Caco-2 (cell line): Measurements from ENCODE around the gene UCN2. TPM values are rescaled to one million over a fixed set of nuclear protein-coding genes. Genes with fewer than 3 reads are reported as not detected.

Experiments used
- BruUV-seq: library from RNA; stranded (reverse); fragments of 400-500 nt; replicated peaks from 2 replicates; lab custom pipeline; 2021; lab: Mats Ljungman, UMichigan
- CTCF ChIA-PET: fragments of 300-600 bp; sonication (Branson Sonifier 250); formaldehyde crosslinking; loops from one replicate; lab custom pipeline; 2022; ENCODE audit warnings: antibody characterized with exemption; lab: Charles Lee
- POLR2A ChIA-PET: fragments of 300-600 bp; sonication (Branson Sonifier 250); formaldehyde crosslinking; loops from one replicate; lab custom pipeline; 2022; ENCODE audit warnings: antibody characterized with exemption; lab: Charles Lee
- DNase-seq, 2 experiments: peaks; one replicate each; pipeline versions ENCODE4 v3.0.0 to v3.0.0-alpha.2; 2020 to 2022
- H3K27me3 ChIP-seq: replicated peaks from 2 replicates; pipeline ENCODE4 v1.6.0; 2011; ENCODE audit warnings: low read length; ENCODE audit not compliant: control insufficient read depth, insufficient read depth
- H3K36me3 ChIP-seq: 2 replicates; pipeline ENCODE4 v1.5.1; 2011; ENCODE audit warnings: low read length; ENCODE audit not compliant: control insufficient read depth, insufficient read depth
- H3K4me1 ChIP-seq: fragments of 250-450 bp; sonication (Bioruptor Pico); 2 replicates; pipeline ENCODE4 v1.5.1; 2020; ENCODE audit warnings: mild to moderate bottlenecking
- H3K4me3 ChIP-seq: 2 replicates; pipeline ENCODE4 v1.5.1; 2011; ENCODE audit warnings: low read depth, mild to moderate bottlenecking, control low read depth, low read length
- H3K9me3 ChIP-seq: fragments of 250-450 bp; sonication (Bioruptor Pico); 2 replicates; pipeline ENCODE4 v1.5.1; 2020; ENCODE audit warnings: mild to moderate bottlenecking, moderate library complexity
- H3K27ac Mint-ChIP-seq: one replicate; pipeline ENCODE4 v1.8.0; 2022; ENCODE audit warnings: mixed read lengths; ENCODE audit not compliant: unreplicated experiment
- H3K27me3 Mint-ChIP-seq: one replicate; pipeline ENCODE4 v1.8.0; 2022; ENCODE audit warnings: mixed read lengths; ENCODE audit not compliant: insufficient read depth, unreplicated experiment
- H3K36me3 Mint-ChIP-seq: one replicate; pipeline ENCODE4 v1.8.0; 2022; ENCODE audit warnings: mild to moderate bottlenecking, mixed read lengths; ENCODE audit not compliant: insufficient read depth, unreplicated experiment
- H3K4me1 Mint-ChIP-seq: one replicate; pipeline ENCODE4 v1.8.0; 2022; ENCODE audit warnings: low read depth, mixed read lengths; ENCODE audit not compliant: unreplicated experiment
- H3K4me3 Mint-ChIP-seq: one replicate; pipeline ENCODE4 v1.8.0; 2022; ENCODE audit warnings: mild to moderate bottlenecking, moderate library complexity, mixed read lengths; ENCODE audit not compliant: unreplicated experiment
- H3K9me3 Mint-ChIP-seq: one replicate; pipeline ENCODE4 v1.8.0; 2022; ENCODE audit warnings: mixed read lengths; ENCODE audit not compliant: unreplicated experiment
- CTCF ChIP-seq, 2 experiments: fragments of 200-600 bp in 1 of 2; IDR thresholded peaks; 1 replicate in 1 of 2; 2 replicates in 1 of 2; pipeline versions ENCODE4 v1.5.1 to v1.8.0; 2011 to 2022; ENCODE audit warnings: antibody characterized with exemption in 1 of 2, control low read depth in 1 of 2, inconsistent platforms in 1 of 2, low read depth in 1 of 2, low read length in 1 of 2, mild to moderate bottlenecking in 1 of 2, moderate library complexity in 1 of 2; ENCODE audit not compliant: insufficient read depth in 1 of 2, severe bottlenecking in 1 of 2, unreplicated experiment in 1 of 2
- intact Hi-C: fragments of 100-400 bp; cut with micrococcal nuclease; formaldehyde crosslinking; loops from one replicate; pipeline ENCODE4 v1.10.0; 2022; ENCODE audit not compliant: unreplicated experiment
- total RNA-seq: library from RNA; stranded (reverse); gene quantifications from 2 replicates; pipeline ENCODE4 v1.2.3, GENCODE V29; 2022

UCN2 gene
- total RNA-seq, 1 experiment from 2014 or later, result 0.54 TPM

GRCh38 chr3:48548126-48548525 lies 15.5 kb downstream of the UCN2 start:
- no peaks in the 10 kb centered on the region; the same call in none of the 2 replicates for H3K36me3 ChIP-seq
- H3K9me3 ChIP-seq, result no peaks in the 10 kb centered on the region
- Mint-ChIP-seq H3K27ac (no peak overlapping the region), H3K4me1 (peaks cover 11% of the 10 kb centered on the region), H3K9me3 (no peaks in the 10 kb centered on the region), H3K36me3 (peaks cover 10% of the 10 kb centered on the region), H3K4me3 (no peak overlapping the region), H3K27me3 (no peaks in the 10 kb centered on the region)
- no peak overlapping the region for H3K4me3 ChIP-seq
- peaks cover 16% of the 10 kb centered on the region for H3K4me1 ChIP-seq
- ChIA-PET POLR2A (no interaction called here), CTCF (interaction anchor here (1.2 to 2.9 kb wide), 4 partner anchors 9 to 147 kb away, joined by 4 to 23 read pairs (median 8); partner anchors contain the start of gene PFKFB4)
- TF ChIP-seq CTCF (IDR thresholded peaks at IDR 0.05; ENCODE audit: insufficient read depth in 1 of 2, low read depth in 1 of 2, low read length in 1 of 2, severe bottlenecking in 1 of 2, unreplicated experiment in 1 of 2), result no peak
- BruUV-seq, result no TSS peak
- no peak for DNase-seq
- no peaks in the 10 kb centered on the region for H3K27me3 ChIP-seq
- intact Hi-C loops, result loop anchor here (1.0 to 5.0 kb wide), 3 partner anchors 76 to 276 kb away; no protein-coding TSS in a partner anchor

DNA sequence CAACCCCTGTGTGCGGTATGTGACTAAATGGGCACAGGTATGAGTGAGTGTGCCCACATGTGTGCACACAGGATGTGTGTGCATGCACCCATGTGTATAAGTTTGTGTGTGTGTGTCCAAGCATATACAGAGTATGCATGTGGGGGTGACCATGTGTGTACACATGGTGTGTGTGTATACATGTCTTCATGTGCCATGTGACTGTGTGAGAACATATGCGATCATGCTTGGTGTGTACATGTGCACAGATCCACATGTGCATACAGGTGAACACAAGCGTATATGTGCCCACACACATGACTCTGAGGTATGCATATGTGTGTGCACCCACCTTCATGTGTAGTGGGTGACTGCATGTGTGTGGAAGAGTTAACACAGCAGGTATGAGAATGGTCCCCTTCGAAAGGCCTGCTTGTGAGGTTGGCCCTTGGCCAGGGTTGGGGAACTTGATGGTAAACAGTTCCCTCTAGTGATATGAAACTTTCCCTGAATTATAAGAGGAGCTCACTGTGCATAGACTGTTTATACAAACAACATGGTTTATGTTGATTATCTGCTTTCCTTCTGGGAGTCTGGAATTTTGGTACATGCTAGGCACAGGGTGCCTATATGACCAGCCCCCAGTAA lies 17.3 kb downstream of the UCN2 start:
- CTCF ChIA-PET, result interaction anchor here (2.0 kb wide), 1 partner anchor 73 kb away, joined by 7 read pairs; no protein-coding TSS in a partner anchor
- no peaks in the 10 kb centered on the region for H3K27me3 Mint-ChIP-seq
- H3K4me3 Mint-ChIP-seq, result no peak overlapping the region
- Histone ChIP-seq H3K27me3 (no peaks in the 10 kb centered on the region), H3K36me3 (no peaks in the 10 kb centered on the region; the same call in none of the 2 replicates), H3K4me1 (no peaks in the 10 kb centered on the region), H3K4me3 (no peak overlapping the region), H3K9me3 (no peaks in the 10 kb centered on the region)
- DNase-seq, result no peak
- intact Hi-C loops, result loop anchor here (5.0 kb wide), 1 partner anchor 274 kb away; no protein-coding TSS in a partner anchor
- no peaks in the 10 kb centered on the region for H3K4me1 Mint-ChIP-seq
- no peak for TF ChIP-seq CTCF (IDR thresholded peaks at IDR 0.05; ENCODE audit: insufficient read depth in 1 of 2, low read depth in 1 of 2, low read length in 1 of 2, severe bottlenecking in 1 of 2, unreplicated experiment in 1 of 2)
- peaks cover 11% of the 10 kb centered on the region for H3K36me3 Mint-ChIP-seq
- POLR2A ChIA-PET, result no interaction called here
- H3K27ac Mint-ChIP-seq, result no peak overlapping the region
- no peaks in the 10 kb centered on the region for H3K9me3 Mint-ChIP-seq
- BruUV-seq, result no TSS peak

- no peaks in the 10 kb centered on the region for H3K27me3 ChIP-seq
- Mint-ChIP-seq H3K36me3 (peaks cover 11% of the 10 kb centered on the region), H3K4me3 (no peak overlapping the region), H3K27me3 (no peaks in the 10 kb centered on the region), H3K27ac (no peak overlapping the region), H3K4me1 (no peaks in the 10 kb centered on the region), H3K9me3 (no peaks in the 10 kb centered on the region)
- H3K9me3 ChIP-seq, result no peaks in the 10 kb centered on the region
- no TSS peak for BruUV-seq
- intact Hi-C loops, result no loop called here
- no peak for TF ChIP-seq CTCF (IDR thresholded peaks at IDR 0.05; ENCODE audit: insufficient read depth in 1 of 2, low read depth in 1 of 2, low read length in 1 of 2, severe bottlenecking in 1 of 2, unreplicated experiment in 1 of 2)
- DNase-seq, result no peak
- H3K4me3 ChIP-seq, result no peak overlapping the region
- POLR2A ChIA-PET, result no interaction called here
- peaks cover 2% of the 10 kb centered on the region for H3K36me3 ChIP-seq
- no peaks in the 10 kb centered on the region for H3K4me1 ChIP-seq
- CTCF ChIA-PET, result no interaction called here
Observed at GRCh38 chr3:48544141-48544540, 19.4 kb downstream of the UCN2 start.
